Astrocyte (in vitro differentiated cells and primary cell): ENCODE data around the gene ZSCAN25. TPM values are rescaled to one million over a fixed set of nuclear protein-coding genes. Genes with fewer than 3 reads are reported as not detected.
"Not testable (repeated sequence)": the region's sequence is repeated elsewhere in the genome, so short reads cannot be mapped to it uniquely, and the experiment has no call there.

ENCODE experiments used
- DNase-seq: peaks from one replicate; pipeline ENCODE4 v3.0.0-alpha.2; 2010; ENCODE audit warnings: low read depth
- FAIRE-seq: peaks from 2 replicates; lab custom pipeline; 2011; peaks lifted over from hg19 to GRCh38; lab: Jason Lieb, UNC
- H2AFZ ChIP-seq: 2 replicates; pipeline ENCODE4 v1.6.0; 2012; ENCODE audit warnings: low read depth, low read length, inconsistent platforms
- H3K27ac ChIP-seq: 2 replicates; pipeline ENCODE4 v1.5.1; 2011; ENCODE audit warnings: low read depth, low read length, inconsistent platforms
- H3K27me3 ChIP-seq: 2 replicates; pipeline ENCODE4 v1.6.0; 2011; ENCODE audit warnings: low read length, inconsistent platforms; ENCODE audit not compliant: insufficient read depth
- H3K36me3 ChIP-seq: 2 replicates; pipeline ENCODE4 v1.5.1; 2011; ENCODE audit warnings: low read length, inconsistent platforms; ENCODE audit not compliant: insufficient read depth
- H3K4me1 ChIP-seq: 2 replicates; pipeline ENCODE4 v1.5.1; 2011; ENCODE audit warnings: low read length, inconsistent platforms; ENCODE audit not compliant: insufficient read depth
- H3K4me2 ChIP-seq: 2 replicates; pipeline ENCODE4 v1.6.0; 2012; ENCODE audit warnings: low read length, inconsistent platforms
- H3K4me3 ChIP-seq: 2 replicates; pipeline ENCODE4 v1.5.1; 2011; ENCODE audit warnings: low read depth, mild to moderate bottlenecking, low read length, inconsistent platforms; ENCODE audit not compliant: insufficient read depth
- H3K79me2 ChIP-seq: 2 replicates; pipeline ENCODE4 v1.6.0; 2012; ENCODE audit warnings: mild to moderate bottlenecking, low read length, inconsistent platforms; ENCODE audit not compliant: insufficient read depth
- H3K9ac ChIP-seq: 2 replicates; pipeline ENCODE4 v1.6.0; 2012; ENCODE audit warnings: mild to moderate bottlenecking, low read length, inconsistent platforms
- H3K9me3 ChIP-seq: 2 replicates; pipeline ENCODE4 v1.5.1; 2012; ENCODE audit warnings: low read depth, mild to moderate bottlenecking, low read length, inconsistent platforms; ENCODE audit not compliant: insufficient read depth
- H4K20me1 ChIP-seq: 2 replicates; pipeline ENCODE4 v1.6.0; 2012; ENCODE audit warnings: low read length, inconsistent platforms; ENCODE audit not compliant: insufficient read depth
- H3K27ac Mint-ChIP-seq: one replicate; pipeline ENCODE4 v1.8.0; 2021; ENCODE audit warnings: mild to moderate bottlenecking, mixed read lengths; ENCODE audit not compliant: unreplicated experiment
- H3K27me3 Mint-ChIP-seq: one replicate; pipeline ENCODE4 v1.8.0; 2021; ENCODE audit warnings: low read depth, mixed read lengths; ENCODE audit not compliant: unreplicated experiment
- H3K36me3 Mint-ChIP-seq: one replicate; pipeline ENCODE4 v1.8.0; 2021; ENCODE audit warnings: low read depth, mixed read lengths; ENCODE audit not compliant: unreplicated experiment
- H3K4me1 Mint-ChIP-seq: one replicate; pipeline ENCODE4 v1.8.0; 2021; ENCODE audit warnings: low read depth, mixed read lengths; ENCODE audit not compliant: unreplicated experiment
- H3K4me3 Mint-ChIP-seq: one replicate; pipeline ENCODE4 v1.8.0; 2021; ENCODE audit warnings: mild to moderate bottlenecking, moderate library complexity, mixed read lengths; ENCODE audit not compliant: unreplicated experiment
- H3K9me3 Mint-ChIP-seq: one replicate; pipeline ENCODE4 v1.8.0; 2021; ENCODE audit warnings: mild to moderate bottlenecking, mixed read lengths; ENCODE audit not compliant: unreplicated experiment
- EZH2 ChIP-seq: IDR thresholded peaks from 2 replicates; pipeline ENCODE4 v1.6.1; 2012; ENCODE audit warnings: mild to moderate bottlenecking, low read length, inconsistent platforms; ENCODE audit not compliant: insufficient read depth
- total RNA-seq: library from RNA; stranded (reverse); gene quantifications from 2 replicates; pipeline ENCODE4 v1.2.1, GENCODE V29; 2021
- TF ChIP-seq, protein P1 (sequence below): IDR thresholded peaks from 2 replicates; pipeline ENCODE4 v1.5.1; 2011; ENCODE audit warnings: low read depth, mild to moderate bottlenecking, inconsistent platforms, low read length, moderate library complexity; ENCODE audit not compliant: insufficient read depth

The ZSCAN25 gene
- total RNA-seq, 1 donor from 2014 or later, result 14.6 TPM

- Mint-ChIP-seq H3K27me3 (no peaks in the 10 kb centered on the region), H3K36me3 (peaks cover 10% of the 10 kb centered on the region), H3K4me3 (no peak overlapping the region), H3K9me3 (no peaks in the 10 kb centered on the region), H3K27ac (no peak overlapping the region), H3K4me1 (no peaks in the 10 kb centered on the region)
- no peak overlapping the region for H3K4me3 ChIP-seq
- FAIRE-seq (no peak), DNase-seq (no peak)
- H3K4me1 ChIP-seq, result no peaks in the 10 kb centered on the region
- H3K36me3 ChIP-seq, result peaks cover 19% of the 10 kb centered on the region
- no peak overlapping the region for H2AFZ ChIP-seq
- H4K20me1 ChIP-seq, result peaks cover 28% of the 10 kb centered on the region
- no peaks in the 10 kb centered on the region for H3K9me3 ChIP-seq
- H3K27me3 ChIP-seq, result no peaks in the 10 kb centered on the region
- H3K79me2 ChIP-seq, result peaks cover 4% of the 10 kb centered on the region
- no peak overlapping the region for H3K9ac ChIP-seq
- H3K27ac ChIP-seq, result no peak overlapping the region
- TF ChIP-seq, protein P1, sequence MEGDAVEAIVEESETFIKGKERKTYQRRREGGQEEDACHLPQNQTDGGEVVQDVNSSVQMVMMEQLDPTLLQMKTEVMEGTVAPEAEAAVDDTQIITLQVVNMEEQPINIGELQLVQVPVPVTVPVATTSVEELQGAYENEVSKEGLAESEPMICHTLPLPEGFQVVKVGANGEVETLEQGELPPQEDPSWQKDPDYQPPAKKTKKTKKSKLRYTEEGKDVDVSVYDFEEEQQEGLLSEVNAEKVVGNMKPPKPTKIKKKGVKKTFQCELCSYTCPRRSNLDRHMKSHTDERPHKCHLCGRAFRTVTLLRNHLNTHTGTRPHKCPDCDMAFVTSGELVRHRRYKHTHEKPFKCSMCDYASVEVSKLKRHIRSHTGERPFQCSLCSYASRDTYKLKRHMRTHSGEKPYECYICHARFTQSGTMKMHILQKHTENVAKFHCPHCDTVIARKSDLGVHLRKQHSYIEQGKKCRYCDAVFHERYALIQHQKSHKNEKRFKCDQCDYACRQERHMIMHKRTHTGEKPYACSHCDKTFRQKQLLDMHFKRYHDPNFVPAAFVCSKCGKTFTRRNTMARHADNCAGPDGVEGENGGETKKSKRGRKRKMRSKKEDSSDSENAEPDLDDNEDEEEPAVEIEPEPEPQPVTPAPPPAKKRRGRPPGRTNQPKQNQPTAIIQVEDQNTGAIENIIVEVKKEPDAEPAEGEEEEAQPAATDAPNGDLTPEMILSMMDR, result peak; percentile 29
- TF ChIP-seq EZH2, result no peak
- H3K4me2 ChIP-seq, result no peak overlapping the region
Measured at GRCh38 chr7:99631295-99632109, 14.8 kb downstream of the ZSCAN25 start.

- H3K27me3 ChIP-seq, H3K27me3 Mint-ChIP-seq, DNase-seq, H3K9ac ChIP-seq, H3K9me3 ChIP-seq, H3K4me1 ChIP-seq, H3K79me2 ChIP-seq, H3K4me2 ChIP-seq, H3K4me1 Mint-ChIP-seq, H3K9me3 Mint-ChIP-seq, H3K36me3 Mint-ChIP-seq, H2AFZ ChIP-seq, H4K20me1 ChIP-seq, H3K36me3 ChIP-seq, H3K4me3 ChIP-seq, H3K27ac Mint-ChIP-seq, H3K4me3 Mint-ChIP-seq, H3K27ac ChIP-seq: not testable (repeated sequence)
- peak; percentile 13 for FAIRE-seq
Measured at GRCh38 chr7:99637414-99637813, 20.7 kb downstream of the ZSCAN25 start.

- no peak overlapping the region for H3K4me3 Mint-ChIP-seq
- no peaks in the 10 kb centered on the region for H3K9me3 Mint-ChIP-seq
Measured at GRCh38 chr7:99638731-99639130, 22.0 kb downstream of the ZSCAN25 start.

More at GRCh38 chr7:99638731-99639130, 22.0 kb downstream of the ZSCAN25 start:
- TF ChIP-seq, protein P1, result no peak
- no peak for TF ChIP-seq EZH2
- no peaks in the 10 kb centered on the region for H3K27me3 ChIP-seq
- H2AFZ ChIP-seq, result no peak overlapping the region
- FAIRE-seq, result no peak
- Mint-ChIP-seq H3K36me3 (peaks cover 12% of the 10 kb centered on the region), H3K27me3 (no peaks in the 10 kb centered on the region), H3K4me1 (peaks cover 5% of the 10 kb centered on the region), H3K27ac (no peak overlapping the region)
- H3K4me3 ChIP-seq, result no peak overlapping the region
- H3K4me2 ChIP-seq, result no peak overlapping the region
- no peak overlapping the region for H3K9ac ChIP-seq
- H3K36me3 ChIP-seq, result peaks cover 2% of the 10 kb centered on the region
- no peaks in the 10 kb centered on the region for H3K4me1 ChIP-seq
- DNase-seq, result no peak
- H4K20me1 ChIP-seq, result no peaks in the 10 kb centered on the region
- H3K27ac ChIP-seq, result no peak overlapping the region
- no peaks in the 10 kb centered on the region for H3K9me3 ChIP-seq
- no peaks in the 10 kb centered on the region for H3K79me2 ChIP-seq
